GM18511 (cell line): Measurements from ENCODE around the gene MYLK.
"Not testable (repeated sequence)": the region's sequence is repeated elsewhere in the genome, so short reads cannot be mapped to it uniquely, and the experiment has no call there.

Experiments
- ATAC-seq: cut with Tn5 transposase; IDR thresholded peaks from one replicate; pipeline ENCODE4 v1.9.1; 2021; ENCODE audit warnings: mild to moderate bottlenecking, moderate library complexity; ENCODE audit not compliant: unreplicated experiment

Gene MYLK

DNA sequence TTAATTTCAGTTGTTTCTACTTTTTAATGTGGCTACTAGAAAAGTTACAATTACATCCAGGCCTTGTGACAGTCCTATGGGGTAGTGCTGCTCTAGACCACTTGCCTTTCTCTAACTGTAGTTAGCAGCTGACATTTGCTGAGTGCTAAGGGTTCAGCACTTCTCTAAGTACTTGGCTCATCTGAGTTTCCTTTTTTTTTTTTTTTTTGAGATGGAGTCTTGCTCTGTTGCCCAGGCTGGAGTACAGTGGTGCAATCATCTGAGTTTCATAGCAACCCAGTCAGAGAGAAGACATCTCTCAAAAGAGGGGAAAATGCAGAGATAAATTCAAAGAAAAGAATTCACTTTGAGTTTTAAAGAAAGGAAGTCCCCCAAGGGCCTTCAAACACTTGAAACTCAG lies 130.8 kb downstream of the MYLK start:
- no peak for ATAC-seq

GRCh38 chr3:123752228-123752627 lies 131.9 kb downstream of the MYLK start:
- ATAC-seq, result no peak

DNA sequence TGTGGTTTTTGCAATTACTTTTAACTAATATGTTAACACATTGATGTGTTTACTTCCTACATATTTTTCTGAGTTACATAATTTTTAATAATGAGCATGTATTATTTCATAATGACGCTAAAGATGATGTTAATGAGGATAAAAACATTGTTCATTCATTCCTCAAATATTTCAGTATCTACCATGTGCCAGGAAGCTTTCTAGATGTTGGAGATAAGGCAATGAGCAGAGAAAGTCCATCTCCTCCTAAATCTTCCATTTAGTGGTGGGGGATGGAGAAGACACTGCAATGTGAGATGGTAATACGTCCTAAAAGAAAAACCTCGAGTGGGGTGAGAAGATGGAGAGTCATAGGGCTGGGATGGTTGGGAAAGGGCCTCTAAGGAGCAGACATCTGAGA lies 132.7 kb downstream of the MYLK start:
- no peak for ATAC-seq

- no peak for ATAC-seq
Measured at GRCh38 chr3:123750659-123751420, 133.3 kb downstream of the MYLK start.

DNA sequence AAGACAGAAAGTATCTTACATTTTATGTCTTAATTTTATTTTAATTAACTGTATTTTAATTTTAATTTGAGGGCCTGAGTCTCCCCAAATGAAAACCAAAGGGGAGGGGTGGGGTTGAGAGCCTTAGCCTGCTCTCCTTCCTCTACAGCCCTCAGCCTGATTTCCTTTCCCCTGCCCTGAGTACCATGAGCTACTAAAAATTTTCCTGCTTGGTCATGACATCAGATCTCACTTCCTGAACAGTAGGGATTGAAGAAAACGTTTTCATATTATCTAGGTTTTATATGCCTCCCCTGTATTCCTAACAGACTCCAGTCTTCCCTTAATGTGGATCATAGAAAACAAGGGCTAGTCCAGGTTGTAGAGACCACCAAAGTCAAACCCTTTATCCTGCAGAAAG lies 133.9 kb downstream of the MYLK start:
- no peak for ATAC-seq

- no peak for ATAC-seq
Measured at GRCh38 chr3:123749711-123750110, 134.4 kb downstream of the MYLK start.

GRCh38 chr3:123745184-123745855 lies 138.8 kb downstream of the MYLK start:
- no peak for ATAC-seq

GRCh38 chr3:123744064-123744463 lies 140.1 kb downstream of the MYLK start:
- no peak for ATAC-seq

- ATAC-seq, result no peak
Measured at GRCh38 chr3:123743121-123743520, 141.0 kb downstream of the MYLK start.

DNA sequence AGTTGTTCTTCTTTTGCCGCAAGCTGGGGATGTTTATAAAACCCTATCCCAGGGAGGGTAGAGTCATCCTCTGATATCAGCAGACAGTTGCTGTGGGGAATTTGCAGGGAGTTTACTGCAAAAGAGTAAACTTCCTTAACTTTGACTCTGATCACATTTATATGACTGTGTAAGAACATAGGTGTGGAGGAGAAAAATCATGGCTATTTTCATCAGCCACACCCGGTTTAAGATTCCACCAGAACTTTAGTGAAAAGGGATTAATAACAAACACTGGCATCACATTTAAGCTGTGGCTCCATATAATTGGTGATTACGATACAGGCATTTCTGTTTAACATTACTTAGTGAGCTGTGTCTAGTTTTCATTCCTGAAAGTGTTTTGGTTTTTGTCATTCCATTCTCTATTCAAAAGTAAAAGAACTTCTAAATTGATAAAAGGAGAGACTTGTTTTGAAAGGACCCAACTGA lies 143.1 kb downstream of the MYLK start:
- no peak for ATAC-seq

- no peak for ATAC-seq
Measured at GRCh38 chr3:123740391-123740822, 143.7 kb downstream of the MYLK start.

GRCh38 chr3:123739754-123740153 lies 144.4 kb downstream of the MYLK start:
- no peak for ATAC-seq

DNA sequence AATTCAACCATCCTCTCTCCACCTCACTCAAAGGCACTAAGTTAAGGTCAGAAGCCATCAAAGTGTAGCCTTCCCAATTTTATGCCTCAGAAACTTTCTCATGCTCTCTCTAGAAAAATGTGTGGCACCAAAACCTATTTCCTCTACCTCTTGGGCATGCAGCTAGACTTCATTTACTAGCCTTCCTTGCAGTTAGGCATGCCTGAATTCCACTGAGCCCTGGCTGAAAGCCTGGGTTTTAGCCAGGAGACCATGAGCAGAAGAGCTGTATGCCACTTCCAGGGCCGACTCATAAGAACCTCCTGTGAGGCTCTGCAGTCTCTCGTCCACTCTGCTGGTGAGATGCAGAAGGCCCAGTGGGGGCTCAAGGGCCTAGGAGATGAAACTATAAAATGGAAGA lies 145.0 kb downstream of the MYLK start:
- ATAC-seq, result no peak

DNA sequence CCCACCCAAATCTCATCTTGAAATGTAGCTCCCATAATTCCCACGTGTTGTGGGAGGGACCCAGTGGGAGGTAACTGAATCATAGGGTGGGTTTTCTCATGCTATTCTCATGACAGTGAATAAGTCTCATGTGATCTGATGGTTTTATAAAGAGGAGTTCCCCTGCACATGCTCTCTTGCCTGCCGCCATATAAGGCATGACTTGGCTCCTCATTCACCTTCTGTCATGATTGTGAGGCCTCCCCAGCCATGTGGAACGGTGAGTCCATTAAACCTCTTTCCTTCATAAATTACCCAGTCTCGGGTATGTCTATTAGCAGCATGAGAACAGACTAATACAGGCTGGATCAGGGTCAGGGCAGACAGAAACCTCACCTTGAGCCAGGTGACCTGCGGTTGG lies 145.6 kb downstream of the MYLK start:
- ATAC-seq, result not testable (repeated sequence)

DNA sequence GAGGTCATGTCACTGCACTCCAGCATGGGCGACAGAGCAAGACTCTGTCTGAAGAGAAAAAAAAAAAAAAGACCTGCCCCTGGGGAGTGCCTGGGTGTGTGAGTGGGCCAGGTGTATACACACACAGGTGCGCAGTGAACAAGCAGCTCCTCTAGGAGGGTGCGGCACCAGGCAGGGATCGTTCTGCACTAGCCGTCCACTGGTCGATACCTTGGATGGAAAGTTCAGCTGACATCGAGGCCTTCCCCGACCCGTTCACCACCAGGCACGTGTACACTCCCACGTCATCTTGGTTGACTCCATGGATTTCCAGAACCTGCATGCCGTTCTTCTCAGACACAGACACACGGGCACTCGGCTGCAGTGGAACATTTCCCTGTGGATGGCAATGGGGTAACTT lies 147.0 kb downstream of the MYLK start:
- ATAC-seq, result no peak

- ATAC-seq, result no peak
Measured at GRCh38 chr3:123735456-123735855, 148.7 kb downstream of the MYLK start.

DNA sequence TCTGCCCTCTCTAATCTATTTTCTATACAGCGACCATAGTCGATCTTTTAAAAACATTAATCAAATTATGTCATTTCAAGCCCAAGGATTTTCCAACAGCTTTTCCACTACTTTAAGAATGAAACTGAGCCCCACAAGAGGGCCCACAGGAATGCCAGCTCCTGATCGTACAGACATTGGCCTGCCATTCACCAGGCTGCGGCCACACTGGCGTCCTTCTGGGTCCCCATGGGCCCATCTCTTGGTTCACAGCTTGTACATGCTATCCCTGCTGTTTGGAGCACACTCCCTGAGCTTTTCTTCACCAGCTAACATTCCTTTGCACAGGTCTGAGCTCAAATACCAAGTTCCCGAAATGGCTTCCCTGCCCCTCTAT lies 149.6 kb downstream of the MYLK start:
- ATAC-seq, result no peak

GRCh38 chr3:123733805-123734526 lies 150.2 kb downstream of the MYLK start:
- ATAC-seq, result no peak

DNA sequence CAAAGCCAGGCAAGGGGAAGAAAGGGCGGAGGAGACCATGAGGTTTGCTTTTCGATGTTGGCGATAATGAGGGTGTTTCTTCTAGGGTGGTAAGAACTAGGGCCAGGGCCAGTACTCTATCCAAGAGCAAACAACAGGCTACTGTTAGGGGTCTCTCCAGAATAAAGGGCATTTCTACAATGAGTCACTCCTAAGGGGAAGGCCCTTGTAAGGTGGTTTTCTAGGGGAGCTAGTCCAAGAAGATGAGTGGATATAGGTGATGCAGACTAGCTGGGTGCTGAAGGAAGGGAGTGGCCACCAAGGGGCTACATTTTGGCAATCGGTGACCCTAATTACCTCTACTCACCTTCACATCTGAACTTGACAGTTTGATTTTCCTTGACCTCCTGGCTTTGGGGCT lies 150.8 kb downstream of the MYLK start:
- no peak for ATAC-seq

DNA sequence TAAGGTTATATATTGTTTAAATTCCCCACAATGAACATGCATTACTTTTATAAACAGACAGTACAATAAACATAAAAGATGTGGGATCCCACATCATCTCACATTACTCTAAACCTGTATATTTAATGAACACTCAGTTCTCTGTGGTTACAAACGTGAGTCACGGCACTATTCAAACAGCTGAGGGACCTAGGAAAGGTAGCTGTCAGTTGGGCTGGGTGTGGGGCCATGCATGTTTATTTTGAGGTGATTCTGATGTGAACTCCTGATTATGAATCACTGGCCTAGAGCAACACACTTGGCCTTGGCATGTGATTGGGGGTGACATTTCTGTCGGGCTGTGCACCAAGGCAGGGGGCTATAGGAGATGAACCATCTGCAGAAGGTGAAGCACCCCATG lies 151.7 kb downstream of the MYLK start:
- ATAC-seq, result no peak

DNA sequence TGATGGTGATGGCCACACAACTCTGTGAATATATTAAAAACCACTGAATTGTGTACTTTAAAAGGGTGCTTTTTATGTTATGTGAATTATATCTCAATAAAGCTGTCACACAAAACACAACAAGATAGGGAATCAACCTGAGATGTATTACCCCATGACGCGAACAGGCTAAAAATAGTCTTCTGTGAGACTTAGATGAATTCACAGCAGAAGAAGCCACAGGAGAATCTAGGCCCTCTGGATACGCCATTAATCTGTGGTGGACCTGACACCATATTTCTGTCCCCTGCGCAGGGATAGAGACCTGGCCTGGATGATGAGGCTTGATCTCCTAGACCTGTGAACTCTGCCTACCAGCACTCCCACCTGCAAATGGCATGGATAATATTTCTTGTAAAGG lies 153.3 kb downstream of the MYLK start:
- ATAC-seq, result no peak

DNA sequence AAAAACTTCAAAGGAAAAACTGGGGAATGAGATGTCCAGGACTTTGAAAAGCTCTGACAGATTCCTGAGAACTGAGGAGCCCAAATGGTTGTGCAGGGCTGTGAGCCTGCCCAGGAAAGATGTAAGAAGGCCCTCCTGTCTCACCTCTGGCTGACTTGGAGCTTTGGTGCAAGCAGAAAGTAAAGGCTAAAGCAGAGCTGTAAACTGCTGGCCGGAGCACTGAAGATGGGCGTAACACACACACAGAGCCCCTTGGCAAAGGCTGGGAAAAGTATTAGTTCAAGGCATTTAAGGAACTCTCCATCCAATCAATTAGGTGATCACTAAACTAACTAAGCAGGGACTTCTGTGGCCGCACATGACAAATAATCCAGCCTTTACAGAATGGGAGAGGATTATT lies 155.1 kb downstream of the MYLK start:
- ATAC-seq, result no peak
